NCI-H446 (cell line): ENCODE results near the gene NT5DC4.

ENCODE experiments used
- DNase-seq, 2 experiments: peaks; one replicate each; lab custom pipeline; 2025; lab: John Stamatoyannopoulos, UW

NT5DC4 gene

DNA sequence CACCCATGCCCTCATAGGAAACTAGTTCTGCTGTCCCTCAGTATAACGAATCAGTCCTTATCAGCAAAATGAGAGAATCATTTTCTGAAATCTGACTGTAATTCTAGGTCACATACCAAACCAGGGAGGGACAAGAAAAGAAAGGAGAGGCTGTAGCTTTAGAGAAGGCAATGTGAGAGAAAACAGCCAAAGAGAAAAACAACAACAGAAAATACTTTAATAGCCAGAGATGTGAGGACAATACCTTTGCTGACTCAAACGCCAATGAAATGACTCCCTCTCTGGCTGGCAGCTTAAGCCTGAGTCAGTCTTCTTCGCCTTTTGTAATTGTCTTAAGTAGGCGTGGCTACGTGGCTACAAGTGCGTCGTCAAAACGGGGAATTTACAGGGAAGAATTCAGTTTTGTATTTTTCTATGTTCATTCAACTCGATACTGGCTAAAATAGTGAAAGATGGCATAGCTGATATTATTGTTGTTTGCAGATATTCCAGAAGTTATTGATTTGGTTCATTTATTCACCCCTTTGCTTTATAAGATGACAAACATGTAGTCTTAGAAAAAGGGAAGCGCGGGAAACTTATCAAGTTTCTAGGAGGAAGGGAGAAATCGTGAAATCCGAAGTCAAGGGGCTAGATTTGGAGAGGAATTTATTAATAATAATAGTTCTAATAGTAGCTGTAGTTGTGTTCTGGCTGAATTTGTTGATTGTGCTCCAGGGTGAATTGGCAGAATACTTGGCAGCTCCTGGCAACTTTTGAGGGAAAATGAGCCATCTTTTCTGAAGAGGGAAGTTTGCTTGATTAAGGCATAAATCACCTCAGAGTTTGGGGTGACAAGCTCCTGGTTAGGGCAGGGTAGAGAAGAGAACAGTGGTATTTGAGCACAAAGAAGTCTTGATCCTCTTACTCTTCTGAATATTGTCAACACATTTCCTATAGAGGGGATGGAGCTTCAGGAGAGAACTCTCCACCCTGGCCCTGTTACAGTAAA is 63.7 kb downstream of the NT5DC4 start, which contains the start of gene IL1A:
IL1A (minus strand) TSS at position 295 of the 991 bp plus-strand sequence. CDS start 723 bp downstream, outside the sequence.
- no peak for DNase-seq

DNA sequence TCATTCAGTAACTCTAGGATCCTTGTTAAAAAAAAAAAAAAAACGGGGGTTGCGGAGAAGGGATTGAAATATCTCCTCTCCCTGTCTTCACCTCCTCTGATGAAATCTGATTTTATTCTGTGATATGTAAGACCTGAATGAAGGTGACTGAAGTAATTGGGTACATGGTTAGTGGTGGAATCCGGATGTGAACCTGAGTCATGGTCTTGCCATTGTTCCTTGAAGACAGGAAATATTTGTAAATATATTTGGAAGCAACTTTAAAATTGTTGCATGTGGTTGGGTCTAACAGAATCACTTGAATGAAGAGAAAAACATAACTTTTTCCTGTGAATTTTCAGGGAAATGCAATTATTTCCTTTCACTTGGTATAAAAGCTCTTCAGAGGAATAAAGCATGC is 66.5 kb downstream of the NT5DC4 start:
- DNase-seq = no peak

- DNase-seq = no peak
These were observed 67.0 kb downstream of the NT5DC4 start for GRCh38 chr2:112787729-112788393.

DNA sequence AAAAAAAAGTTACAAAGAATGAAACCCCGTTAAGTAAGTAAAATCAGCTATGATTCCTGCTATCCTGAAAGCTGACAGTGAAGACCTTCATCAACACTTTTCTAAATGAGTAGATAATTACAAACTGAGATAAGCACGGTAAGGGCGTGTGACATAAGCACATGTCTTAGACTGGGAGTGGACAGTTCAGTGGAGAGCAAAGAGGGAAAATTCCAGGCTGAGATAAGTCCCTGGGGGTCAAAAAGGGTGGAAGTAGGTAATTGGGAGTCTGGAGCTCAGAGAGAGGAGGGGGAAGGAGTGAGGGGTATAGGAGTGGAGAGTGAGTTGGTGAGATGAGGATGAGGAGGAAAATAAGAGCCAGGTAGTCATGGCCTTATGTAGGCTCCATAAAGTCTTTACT is 67.8 kb downstream of the NT5DC4 start:
- DNase-seq = no peak
